Spleen (tissue), 11 donors: Measurements from ENCODE around the gene RSPH9. TPM values are rescaled to one million over a fixed set of nuclear protein-coding genes. Genes with fewer than 3 reads are reported as not detected.

Source experiments
- DNase-seq: peaks from one replicate; pipeline ENCODE4 v3.0.0-alpha.2; 2020
- H3K27ac ChIP-seq, 8 donors: fragments of 200-600 bp; sonication (generic) in 7 of 8; 1 replicate in 4 of 8; 2 replicates in 4 of 8; pipeline versions ENCODE4 v1.5.0 to v1.8.0; 2016 to 2021; ENCODE audit warnings: inconsistent platforms in 4 of 8, mild to moderate bottlenecking in 4 of 8, moderate library complexity in 1 of 8
- H3K27me3 ChIP-seq, 7 donors: fragments of 200-600 bp; sonication (generic) in 6 of 7; replicated peaks in 1 of 7; 1 replicate in 4 of 7; 2 replicates in 3 of 7; pipeline versions ENCODE4 v1.5.0 to v1.8.0; 2016 to 2021; ENCODE audit warnings: inconsistent platforms in 3 of 7, mild to moderate bottlenecking in 1 of 7
- H3K36me3 ChIP-seq, 6 donors: fragments of 200-600 bp; sonication (generic) in 5 of 6; 1 replicate in 4 of 6; 2 replicates in 2 of 6; pipeline versions ENCODE4 v1.5.0 to v1.8.0; 2016 to 2021; ENCODE audit warnings: inconsistent platforms in 2 of 6
- H3K4me1 ChIP-seq, 6 donors: fragments of 200-600 bp; sonication (generic) in 5 of 6; 1 replicate in 3 of 6; 2 replicates in 3 of 6; pipeline versions ENCODE4 v1.5.0 to v1.8.0; 2016 to 2021; ENCODE audit warnings: inconsistent platforms in 3 of 6
- H3K4me3 ChIP-seq, 8 donors: fragments of 200-600 bp; sonication (generic) in 7 of 8; 1 replicate in 4 of 8; 2 replicates in 4 of 8; pipeline versions ENCODE4 v1.5.0 to v1.8.0; 2016 to 2021; ENCODE audit warnings: inconsistent platforms in 4 of 8, mild to moderate bottlenecking in 4 of 8, moderate library complexity in 2 of 8
- H3K9me3 ChIP-seq, 8 donors: fragments of 200-600 bp; sonication (generic) in 7 of 8; 1 replicate in 4 of 8; 2 replicates in 4 of 8; pipeline versions ENCODE4 v1.5.0 to v1.8.0; 2016 to 2021; ENCODE audit warnings: inconsistent platforms in 4 of 8
- CTCF ChIP-seq, 11 experiments: fragments of 200-600 bp in 7 of 11; fragments of 450-650 bp in 4 of 11; sonication (generic) in 4 of 11; IDR thresholded peaks in 8 of 11; conservative IDR thresholded peaks in 3 of 11; 1 replicate in 7 of 11; 2 replicates in 4 of 11; pipeline versions ENCODE4 v1.4.0 to v1.8.0; 2016 to 2021; ENCODE audit warnings: antibody characterized with exemption in 11 of 11, inconsistent platforms in 4 of 11, mild to moderate bottlenecking in 1 of 11
- POLR2A ChIP-seq, 3 donors: fragments of 450-650 bp; IDR thresholded peaks; one replicate each; pipeline ENCODE4 v1.5.1; 2017; ENCODE audit warnings: antibody characterized with exemption in 3 of 3, mild to moderate bottlenecking in 1 of 3
- POLR2AphosphoS5 ChIP-seq, 3 donors: sonication (generic); formaldehyde crosslinking; IDR thresholded peaks; one replicate each; pipeline ENCODE4 v1.5.1; 2017; ENCODE audit warnings: antibody characterized with exemption in 3 of 3
- WGBS, 5 donors: extraction: QIAGEN DNeasy Blood & Tissue Kit in 3 of 5; methylation state at CpG; one replicate each; pipeline versions ENCODE4 v1.1.5 to v1.1.7; 2013 to 2018; 5-methylcytosine and 5-hydroxymethylcytosine counted together
- intact Hi-C: fragments of 100-400 bp; cut with DNase I; formaldehyde crosslinking; loops from one replicate; pipeline ENCODE4 v1.15.0; 2023; ENCODE audit warnings: low total_unique reads
- polyA plus RNA-seq, 3 donors: library from polyadenylated mRNA; stranded (reverse); fragments of 200-250 nt; gene quantifications; one replicate each; pipeline ENCODE4 v1.2.1, GENCODE V29; 2013
- total RNA-seq, 7 donors: library from RNA; depleted of rRNA in 3 of 7; stranded (reverse); fragments of >200 nt in 3 of 7; fragmentation: NEBNext Ultra II Directional in 4 of 7; extraction: Animal tissue kit (Norgen Biotek cat#: 25700) in 4 of 7; gene quantifications; one replicate each; pipeline versions ENCODE4 v1.1.0 to v1.2.1, GENCODE V29; 2016 to 2021
- donor health status: healthy with polysubstance abuse.
- donor health status: DM: no; HTN: no; CAD: no; lungs with moderate emphysema.
- donor health status: DM: no; HTN: no; CAD: no.
- donor health status: Bipolar disorder and iron deficiency.
- donor health status: healthy.
- donor health status: DM: no; HTN: no; CAD: no.
- donor health status: DM: yes; HTN: yes; CAD: no.

RSPH9 gene
- total and polyA plus RNA-seq, 10 donors: 0.17 to 0.63 (median 0.20) TPM; not detected in 3

DNA sequence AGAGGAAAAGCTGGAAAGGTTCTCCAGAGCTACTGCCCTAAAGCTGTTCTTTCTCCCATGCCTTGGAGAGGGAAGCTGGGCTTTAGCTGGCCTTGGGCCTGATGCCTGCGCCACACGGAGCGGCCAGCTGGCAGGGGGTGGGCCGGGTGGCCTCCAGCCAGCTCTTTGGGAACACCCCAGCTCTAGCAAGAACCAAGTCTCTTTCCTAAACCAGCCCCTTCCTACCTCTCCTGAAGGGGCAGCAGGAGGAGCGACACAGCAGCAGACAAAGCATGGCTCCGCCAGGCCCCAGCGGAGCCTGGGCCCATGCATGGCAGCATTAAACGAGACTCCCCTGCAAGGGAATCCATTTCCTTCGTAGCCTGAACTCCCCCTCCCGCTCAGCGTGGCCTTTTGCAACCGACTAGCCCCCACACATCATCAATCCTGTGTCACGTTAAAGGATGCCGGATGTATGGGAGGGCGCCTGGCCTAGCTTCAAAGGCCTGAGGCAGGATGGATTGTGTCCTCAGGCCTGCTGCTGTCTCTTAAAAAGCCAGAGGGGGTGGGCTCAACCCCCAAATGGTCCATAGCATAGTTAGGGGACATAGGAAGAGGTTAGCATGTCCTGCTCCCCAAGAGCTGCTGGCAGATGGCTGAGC, 28.7 kb downstream of the RSPH9 start:
- Histone ChIP-seq H3K4me3 (no peak overlapping the region), H3K4me1 (peaks cover 0 to 58% (median 13%) of the 10 kb centered on the region in 6 donors), H3K27ac (peak overlapping the region in 7 of 8 donors; percentile 50 to 68 (median 58)), H3K9me3 (no peaks in the 10 kb centered on the region), H3K36me3 (peaks cover 5 to 97% (median 81%) of the 10 kb centered on the region in 6 donors), H3K27me3 (no peaks in the 10 kb centered on the region)
- no peak for DNase-seq
- intact Hi-C loops: no loop called here
- TF ChIP-seq POLR2A (IDR thresholded peaks at IDR 0.05) (no peak), POLR2AphosphoS5 (IDR thresholded peaks at IDR 0.05) (peak; percentile 42 to 61 (median 57))
- 78 to 90% (median 84%) methylated on average over 15 of the region's 15 CpGs for WGBS, 5 donors

- H3K4me3 ChIP-seq: no peak overlapping the region
- peaks cover 5 to 100% (median 85%) of the 10 kb centered on the region in 6 donors for H3K36me3 ChIP-seq
- WGBS, 5 donors: 86 to 97% (median 96%) methylated on average over 2 of the region's 2 CpGs
- DNase-seq: no peak
- H3K9me3 ChIP-seq: no peaks in the 10 kb centered on the region
- TF ChIP-seq POLR2AphosphoS5 (IDR thresholded peaks at IDR 0.05) (no peak), POLR2A (IDR thresholded peaks at IDR 0.05) (no peak), CTCF (IDR thresholded peaks at IDR 0.05 in 8 of 11, conservative IDR thresholded peaks at IDR 0.05 in 3 of 11) (no peak)
- H3K4me1 ChIP-seq: peaks cover 0 to 51% (median 11%) of the 10 kb centered on the region in 6 donors
- intact Hi-C loops: no loop called here
- peak overlapping the region in 7 of 8 donors; percentile 24 to 68 (median 50) for H3K27ac ChIP-seq
- H3K27me3 ChIP-seq: no peaks in the 10 kb centered on the region
Observed at GRCh38 chr6:43674291-43674690, 29.5 kb downstream of the RSPH9 start.

- TF ChIP-seq POLR2AphosphoS5 (IDR thresholded peaks at IDR 0.05) (no peak), POLR2A (IDR thresholded peaks at IDR 0.05) (no peak), CTCF (IDR thresholded peaks at IDR 0.05 in 8 of 11, conservative IDR thresholded peaks at IDR 0.05 in 3 of 11) (no peak)
- no peak overlapping the region for H3K4me3 ChIP-seq
- no peaks in the 10 kb centered on the region for H3K27me3 ChIP-seq
- intact Hi-C loops: no loop called here
- DNase-seq: no peak
- WGBS, 5 donors: 92 to 96% (median 95%) methylated on average over 8 of the region's 8 CpGs
- peak overlapping the region in 5 of 8 donors; percentile 1 to 68 (median 62) for H3K27ac ChIP-seq
- no peaks in the 10 kb centered on the region for H3K9me3 ChIP-seq
- H3K36me3 ChIP-seq: peaks cover 5 to 100% (median 92%) of the 10 kb centered on the region in 6 donors
- H3K4me1 ChIP-seq: peaks cover 0 to 44% (median 8%) of the 10 kb centered on the region in 6 donors
Observed at GRCh38 chr6:43674921-43675320, 30.1 kb downstream of the RSPH9 start.

DNA sequence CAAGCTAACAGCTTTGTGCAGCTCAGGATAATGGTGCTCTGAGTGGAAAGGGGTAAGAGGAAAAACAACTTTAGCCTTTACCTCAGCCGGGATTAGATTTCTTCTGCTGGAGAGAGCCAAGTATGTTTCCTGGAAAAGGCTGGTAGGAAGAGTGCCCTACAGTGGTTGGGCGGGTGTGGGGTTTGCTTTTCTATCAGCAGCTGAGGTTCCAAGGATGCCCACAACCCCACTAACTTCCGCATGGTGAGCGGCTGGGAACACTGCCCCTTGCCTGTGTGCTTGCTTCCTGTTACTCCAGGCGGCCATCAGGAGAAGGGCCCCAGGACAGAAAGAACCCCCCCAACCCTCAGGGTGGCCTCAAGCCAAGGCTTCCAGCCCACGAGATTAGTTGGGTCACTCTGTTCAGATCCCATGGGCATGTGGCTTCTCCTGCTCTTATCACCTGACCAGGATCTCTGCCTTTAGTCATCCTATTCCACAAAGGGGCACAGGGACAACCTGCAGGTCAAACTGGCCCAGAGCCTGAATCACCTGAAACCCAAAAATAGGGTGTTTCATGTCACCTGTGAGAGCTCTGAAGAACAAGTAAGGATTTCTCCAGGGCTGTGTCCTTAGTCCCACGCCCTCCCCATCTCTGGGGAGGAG, 32.2 kb downstream of the RSPH9 start:
- Histone ChIP-seq H3K36me3 (peaks cover 5 to 100% (median 90%) of the 10 kb centered on the region in 6 donors), H3K4me3 (no peak overlapping the region), H3K4me1 (peaks cover 0 to 38% (median 11%) of the 10 kb centered on the region in 6 donors), H3K27me3 (no peaks in the 10 kb centered on the region), H3K27ac (peak overlapping the region in 1 of 8 donors; percentile 14), H3K9me3 (no peaks in the 10 kb centered on the region)
- WGBS, 5 donors: 86 to 91% (median 89%) methylated on average over 7 of the region's 7 CpGs
- no peak for DNase-seq
- TF ChIP-seq POLR2AphosphoS5 (IDR thresholded peaks at IDR 0.05) (no peak), CTCF (IDR thresholded peaks at IDR 0.05 in 8 of 11, conservative IDR thresholded peaks at IDR 0.05 in 3 of 11) (no peak), POLR2A (IDR thresholded peaks at IDR 0.05) (no peak)
- intact Hi-C loops: no loop called here
